HEK293T (cell line): Measurements from ENCODE around the gene ABCC5.

Experiments
- CTCF ChIA-PET: fragments of 350-600 bp; formaldehyde crosslinking; extraction: SDS; loops from one replicate; lab custom pipeline; 2021; ENCODE audit warnings: antibody characterized with exemption, inconsistent platforms; lab: Yijun Ruan, JAX
- POLR2A ChIA-PET: fragments of 350-600 bp; formaldehyde crosslinking; extraction: SDS; loops from one replicate; lab custom pipeline; 2020; ENCODE audit warnings: antibody characterized with exemption, inconsistent platforms; lab: Yijun Ruan, JAX
- DNase-seq: peaks from one replicate; pipeline ENCODE4 v3.0.0; 2012; ENCODE audit warnings: mixed read lengths; ENCODE audit errors: extremely low spot score
- ARNT ChIP-seq: fragments of 450-650 bp; IDR thresholded peaks from 2 replicates; pipeline ENCODE4 v1.6.1; 2017; ENCODE audit warnings: mild to moderate bottlenecking
- BHLHE40 ChIP-seq: fragments of 450-650 bp; IDR thresholded peaks from 2 replicates; pipeline ENCODE4 v1.6.1; 2016; ENCODE audit warnings: mild to moderate bottlenecking, moderate library complexity, borderline replicate concordance
- CTBP1 ChIP-seq: fragments of 450-650 bp; IDR thresholded peaks from 2 replicates; pipeline ENCODE4 v1.6.1; 2016; ENCODE audit warnings: borderline replicate concordance
- ELF4 ChIP-seq: fragments of 450-650 bp; IDR thresholded peaks from 2 replicates; pipeline ENCODE4 v1.6.1; 2017; ENCODE audit warnings: antibody characterized with exemption
- FOXA1 ChIP-seq: fragments of 450-650 bp; IDR thresholded peaks from 2 replicates; pipeline ENCODE4 v1.6.1; 2016; ENCODE audit warnings: mild to moderate bottlenecking
- FOXK2 ChIP-seq: fragments of 450-650 bp; IDR thresholded peaks from 2 replicates; pipeline ENCODE4 v1.6.1; 2016; ENCODE audit warnings: mild to moderate bottlenecking
- FOXM1 ChIP-seq: fragments of 450-650 bp; IDR thresholded peaks from 2 replicates; pipeline ENCODE4 v1.6.1; 2017; ENCODE audit warnings: mild to moderate bottlenecking, borderline replicate concordance
- HDGF ChIP-seq: fragments of 450-650 bp; IDR thresholded peaks from 2 replicates; pipeline ENCODE4 v1.6.1; 2017; ENCODE audit warnings: antibody characterized with exemption, borderline replicate concordance
- L3MBTL2 ChIP-seq: fragments of 450-650 bp; conservative IDR thresholded peaks from 2 replicates; pipeline ENCODE4 v1.6.1; 2016; ENCODE audit warnings: mild to moderate bottlenecking
- LEF1 ChIP-seq: fragments of 450-650 bp; IDR thresholded peaks from 2 replicates; pipeline ENCODE4 v1.6.1; 2017; ENCODE audit warnings: mild to moderate bottlenecking, borderline replicate concordance
- NFRKB ChIP-seq: fragments of 450-650 bp; IDR thresholded peaks from 2 replicates; pipeline ENCODE4 v1.6.1; 2016; ENCODE audit warnings: mild to moderate bottlenecking, moderate library complexity
- PKNOX1 ChIP-seq: fragments of 450-650 bp; IDR thresholded peaks from 2 replicates; pipeline ENCODE4 v1.6.1; 2016
- SP1 ChIP-seq: fragments of 450-650 bp; IDR thresholded peaks from 2 replicates; pipeline ENCODE4 v1.6.1; 2017
- SUZ12 ChIP-seq: fragments of 450-650 bp; IDR thresholded peaks from 2 replicates; pipeline ENCODE4 v1.6.1; 2016; ENCODE audit warnings: mild to moderate bottlenecking
- TARDBP ChIP-seq: fragments of 450-650 bp; IDR thresholded peaks from 2 replicates; pipeline ENCODE4 v1.6.1; 2016
- ZNF384 ChIP-seq: fragments of 450-650 bp; IDR thresholded peaks from 2 replicates; pipeline ENCODE4 v1.6.1; 2016

Gene ABCC5

DNA sequence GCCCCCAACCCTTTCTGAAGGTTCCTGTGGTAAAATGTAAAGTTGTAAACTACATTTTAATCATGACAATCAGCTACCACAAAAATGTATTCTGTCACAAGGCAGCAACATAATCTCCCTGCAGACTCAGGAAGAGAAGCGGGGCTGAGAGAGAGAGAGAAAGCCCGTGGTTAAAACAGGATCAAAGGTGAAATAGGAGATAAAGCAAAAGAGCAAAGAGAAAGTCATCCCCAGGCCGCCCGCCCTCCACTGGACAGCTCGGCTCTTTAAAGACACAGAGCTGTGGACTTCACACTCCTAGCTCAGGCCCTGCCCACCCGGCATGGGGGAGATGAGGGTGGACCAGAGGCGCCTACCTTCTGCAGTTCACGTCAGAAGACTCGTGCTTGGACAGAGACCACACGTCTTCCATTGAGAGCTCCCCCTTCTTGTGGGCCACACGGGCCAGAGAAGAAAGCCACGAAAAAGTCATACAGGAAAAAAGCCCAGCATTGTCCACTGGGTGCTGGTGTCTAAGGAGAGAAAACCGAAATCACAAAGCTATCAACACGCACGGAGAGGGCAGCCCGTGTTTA is 29.4 kb downstream of the ABCC5 start:
- no peak for TF ChIP-seq PKNOX1
- no peak for TF ChIP-seq FOXM1
- TF ChIP-seq TARDBP: no peak
- no peak for TF ChIP-seq ELF4
- no peak for TF ChIP-seq NFRKB
- no peak for TF ChIP-seq SP1
- no peak for TF ChIP-seq FOXK2
- no peak for TF ChIP-seq SUZ12
- TF ChIP-seq BHLHE40: no peak
- TF ChIP-seq FOXA1: no peak
- TF ChIP-seq ZNF384: no peak
- no peak for TF ChIP-seq L3MBTL2
- TF ChIP-seq LEF1: no peak
- TF ChIP-seq ARNT: no peak
- no peak for TF ChIP-seq CTBP1
- TF ChIP-seq HDGF: no peak
- CTCF ChIA-PET: interaction anchor here (0.8 kb wide), 1 partner anchor 98 kb away, joined by 3 read pairs; no protein-coding TSS in a partner anchor
- DNase-seq: no peak
- POLR2A ChIA-PET: no interaction called here

GRCh38 chr3:183987000-183987600 is 30.6 kb downstream of the ABCC5 start:
- ChIA-PET CTCF (interaction anchor here (0.8 kb wide), 1 partner anchor 97 kb away, joined by 3 read pairs; no protein-coding TSS in a partner anchor), POLR2A (no interaction called here)
- no peak for TF ChIP-seq ELF4
- TF ChIP-seq ZNF384: no peak
- TF ChIP-seq L3MBTL2: no peak
- TF ChIP-seq FOXM1: no peak
- TF ChIP-seq BHLHE40: no peak
- TF ChIP-seq SP1: no peak
- no peak for TF ChIP-seq LEF1
- no peak for TF ChIP-seq NFRKB
- TF ChIP-seq FOXK2: no peak
- no peak for TF ChIP-seq PKNOX1
- TF ChIP-seq CTBP1: no peak
- no peak for TF ChIP-seq SUZ12
- TF ChIP-seq FOXA1: no peak
- TF ChIP-seq HDGF: no peak
- DNase-seq: no peak

DNA sequence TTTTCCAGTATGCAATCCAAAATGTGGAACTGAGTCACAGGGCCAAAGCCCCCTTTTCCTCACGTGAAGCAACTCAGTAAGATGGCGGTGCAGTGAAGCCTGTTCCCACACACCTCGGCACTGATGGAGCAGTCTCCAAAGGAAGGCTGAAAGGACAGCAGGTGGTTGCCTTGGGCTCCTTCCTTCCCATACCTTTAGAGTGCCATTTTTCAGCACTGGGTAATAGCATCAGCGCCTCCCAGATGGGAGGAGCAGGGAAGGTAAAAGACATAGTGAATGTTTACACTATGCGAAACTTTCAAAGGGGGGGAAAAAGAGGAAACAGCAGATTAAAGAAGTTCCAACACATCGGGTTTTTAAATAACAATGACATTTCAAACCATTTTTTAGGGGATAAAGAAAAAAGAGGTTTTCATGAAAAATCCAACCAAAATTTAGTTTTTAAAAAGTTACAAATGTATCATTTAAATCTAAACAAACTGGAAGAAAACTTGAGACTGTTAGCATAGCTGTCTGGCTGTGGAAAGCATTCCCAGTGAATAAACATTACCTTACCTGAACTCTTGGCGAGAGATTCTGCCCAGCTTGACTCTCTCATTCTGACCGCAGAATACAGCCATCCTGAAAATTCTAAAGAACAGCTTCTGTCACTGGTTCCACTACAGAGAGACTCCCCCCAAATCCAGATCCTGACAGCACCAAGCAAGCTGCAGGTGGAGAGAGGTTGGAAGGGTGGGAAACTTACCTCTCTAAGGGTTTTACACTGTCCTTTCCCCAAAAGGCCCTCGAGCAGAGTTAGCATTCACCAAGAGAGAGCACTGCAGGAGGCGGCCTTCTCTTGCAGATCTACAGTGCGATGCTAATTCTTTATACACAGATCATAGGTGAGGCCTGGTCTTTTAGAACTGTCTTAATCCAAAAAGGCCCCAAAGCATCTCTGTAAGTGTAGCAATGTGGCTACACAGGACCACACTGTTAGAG is 32.6 kb downstream of the ABCC5 start:
- no peak for TF ChIP-seq SUZ12
- no peak for TF ChIP-seq FOXA1
- no peak for TF ChIP-seq ZNF384
- TF ChIP-seq BHLHE40: no peak
- DNase-seq: no peak
- ChIA-PET POLR2A (interaction anchor here (0.7 kb wide), 1 partner anchor 14 kb away, joined by 3 read pairs; no protein-coding TSS in a partner anchor), CTCF (no interaction called here)

DNA sequence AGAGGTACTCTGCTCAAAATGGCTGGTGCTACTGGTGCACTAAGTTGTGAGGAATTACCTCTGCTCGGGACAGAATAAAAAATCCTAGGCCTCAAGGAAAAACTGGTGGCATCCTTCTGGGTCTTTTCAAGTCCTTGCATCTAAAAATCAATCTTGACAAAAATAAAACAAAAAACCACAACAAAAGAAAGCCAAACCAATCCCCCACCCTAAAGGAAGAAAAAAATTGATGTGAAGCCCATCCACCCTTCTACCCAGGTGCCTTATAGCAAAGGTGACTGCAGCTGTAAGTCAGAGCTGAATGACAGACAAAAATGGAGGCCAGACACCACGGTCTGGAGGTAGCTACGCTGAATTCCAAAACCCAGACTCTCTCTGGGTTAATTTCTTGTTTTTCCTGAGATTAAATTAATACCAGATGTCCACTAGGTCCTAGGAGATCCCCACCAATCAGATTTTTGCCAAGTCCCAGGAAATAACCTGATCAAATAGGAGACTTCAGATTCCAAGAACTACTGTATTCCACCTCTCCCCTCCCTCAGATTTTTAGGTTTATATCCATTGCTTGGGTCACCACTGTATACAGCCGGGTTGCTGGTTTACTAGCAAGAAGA is 33.5 kb downstream of the ABCC5 start:
- POLR2A ChIA-PET: no interaction called here
- CTCF ChIA-PET: no interaction called here

GRCh38 chr3:183981990-183982644 is 35.6 kb downstream of the ABCC5 start:
- ChIA-PET CTCF (no interaction called here), POLR2A (no interaction called here)
- no peak for DNase-seq
- TF ChIP-seq FOXA1 (no peak), CTBP1 (no peak), FOXM1 (no peak), L3MBTL2 (no peak), TARDBP (no peak), SP1 (no peak), NFRKB (no peak), FOXK2 (no peak), LEF1 (no peak), HDGF (no peak), PKNOX1 (no peak)

More for the DNA sequence above, 33.5 kb downstream of the ABCC5 start:
- no peak for DNase-seq
- TF ChIP-seq L3MBTL2 (no peak), TARDBP (no peak), ARNT (no peak), BHLHE40 (no peak), SUZ12 (no peak)
